Measurements from ENCODE around the gene ACTC1.

ACTC1 gene

DNA sequence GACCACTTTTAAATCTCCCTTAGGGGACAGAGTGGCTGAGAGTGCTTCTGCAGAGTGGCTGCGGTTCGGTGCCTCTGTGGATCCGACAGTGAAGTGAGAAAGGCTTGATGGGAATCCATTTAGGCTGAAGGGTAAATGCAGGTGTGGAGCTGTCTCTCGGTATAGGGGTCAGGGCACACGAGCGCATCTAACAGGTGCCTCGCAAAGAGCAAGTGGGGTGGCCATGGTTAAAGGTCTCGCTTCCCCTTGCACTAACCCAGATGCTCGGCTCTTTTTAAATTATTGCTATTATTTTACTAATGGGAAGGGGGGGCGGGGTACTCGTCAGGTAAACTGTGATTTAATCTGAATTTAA is 40.0 kb downstream of the ACTC1 start:
- DNase-seq: no peak

DNA sequence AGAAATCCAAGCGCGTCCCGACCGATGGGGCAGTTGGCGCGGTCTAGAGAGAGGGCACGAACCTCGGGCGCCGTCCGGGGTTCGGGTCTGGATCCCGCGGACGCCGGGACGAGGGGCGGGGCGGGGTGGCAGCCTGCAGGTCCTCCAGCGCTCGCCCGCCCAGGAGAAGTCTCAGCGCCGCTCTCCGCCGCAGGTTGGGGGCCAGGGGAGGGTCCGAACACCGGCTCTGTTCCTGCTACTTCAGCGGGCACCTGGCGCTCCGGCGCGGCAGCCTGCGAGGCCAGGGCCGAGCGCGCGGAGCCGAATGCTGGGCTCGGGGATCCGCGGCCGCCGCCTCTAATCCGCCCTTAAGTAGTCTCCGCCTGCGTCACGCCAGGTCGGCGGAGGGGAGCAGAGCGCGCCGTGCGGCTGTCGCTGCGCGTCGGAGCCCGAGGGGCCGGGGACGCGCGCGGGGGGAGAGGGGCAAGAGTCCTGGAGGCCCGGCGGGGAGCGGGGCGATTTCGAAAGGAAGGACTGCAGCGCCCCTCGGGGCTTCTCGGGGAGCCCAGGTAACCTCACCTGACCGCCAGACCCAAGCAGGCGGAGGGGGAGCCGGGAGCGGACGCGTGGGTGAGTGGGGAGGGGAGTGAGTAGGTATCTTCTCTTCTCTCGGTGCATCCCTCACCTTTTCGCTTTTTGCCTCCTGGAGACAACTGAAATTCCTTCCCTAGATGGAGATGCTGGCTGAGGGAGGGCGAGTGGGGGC is 40.5 kb downstream of the ACTC1 start, which contains the start of gene GJD2:
Gene GJD2 (minus strand): TSS at position 325 of the 745 bp plus-strand sequence. CDS start 510 bp downstream, outside the sequence.
- no peak for DNase-seq

DNA sequence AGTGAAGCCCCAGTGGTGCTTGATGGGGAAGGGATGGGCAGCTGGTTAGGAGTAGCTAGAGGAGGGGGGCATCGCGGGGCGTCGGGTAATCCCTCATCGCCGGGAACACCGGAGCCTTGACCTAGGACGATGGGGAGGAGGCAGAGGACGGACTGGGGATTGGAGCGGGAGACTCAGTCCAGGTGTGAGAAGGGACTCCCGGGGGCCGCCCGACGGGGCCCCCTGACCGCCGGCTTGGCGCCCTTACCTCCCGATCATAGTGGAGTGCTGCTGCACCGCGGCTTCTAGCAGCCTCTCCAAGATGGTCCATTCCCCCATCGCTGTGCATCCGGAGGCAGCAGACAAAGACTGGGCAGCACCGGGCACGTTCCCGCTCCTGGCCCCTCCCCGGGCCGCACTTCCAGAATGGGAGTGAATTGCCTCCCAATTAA is 41.2 kb downstream of the ACTC1 start:
- DNase-seq: no peak

DNA sequence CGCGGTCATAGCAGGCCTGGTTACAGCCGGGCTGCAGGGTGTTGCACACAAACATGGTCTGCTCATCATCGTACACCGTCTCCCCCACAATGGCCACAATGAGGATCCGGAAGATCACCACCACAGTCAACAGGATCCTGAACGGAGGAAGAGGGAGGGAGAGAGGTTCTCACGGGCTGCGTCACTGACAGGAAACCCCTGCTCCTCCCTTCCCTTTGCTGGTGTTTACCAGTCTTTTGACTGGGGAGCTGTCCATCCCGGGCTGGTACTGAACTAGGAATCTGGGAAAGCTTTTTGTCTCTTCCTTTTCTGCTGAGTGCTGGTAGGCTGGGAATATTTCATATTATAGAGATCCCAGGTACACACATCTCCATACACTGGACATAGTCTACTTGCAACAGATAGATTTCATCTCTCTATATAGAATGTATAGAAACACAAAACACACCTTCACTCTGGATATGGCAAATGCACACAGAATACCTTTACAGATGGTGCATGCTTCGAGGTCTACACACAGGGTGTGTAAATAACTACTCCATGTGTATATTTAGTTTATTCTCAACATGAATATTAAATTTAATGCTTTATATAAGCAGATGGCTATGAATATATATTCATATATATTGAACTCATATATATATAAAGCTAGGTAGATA is 42.0 kb downstream of the ACTC1 start:
- no peak for DNase-seq

DNA sequence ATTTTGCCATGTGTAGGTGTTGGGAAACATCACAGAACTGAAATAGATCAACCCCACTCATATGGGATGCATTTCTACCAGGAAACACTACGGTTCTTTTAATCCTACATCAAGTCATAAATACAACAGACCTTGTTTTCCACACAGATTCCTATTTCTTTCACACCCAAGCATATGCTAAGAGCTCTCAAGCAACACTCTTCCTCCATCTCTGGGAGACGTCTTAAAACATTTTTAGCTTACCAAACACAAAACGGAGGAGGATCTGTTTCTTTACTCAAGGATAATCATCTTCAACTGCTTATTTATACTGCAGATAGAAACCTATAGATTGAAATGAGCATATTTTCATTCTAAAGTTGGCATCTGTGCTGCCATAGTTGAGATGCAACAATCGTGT is 45.7 kb downstream of the ACTC1 start:
- no peak for DNase-seq
